Measurements from ENCODE around the gene GJA8. TPM values are rescaled to one million over a fixed set of nuclear protein-coding genes. Genes with fewer than 3 reads are reported as not detected.
"Not testable (repeated sequence)": the region's sequence is repeated elsewhere in the genome, so short reads cannot be mapped to it uniquely, and the experiment has no call there.

The GJA8 gene
- not detected for total RNA-seq

- DNase-seq (ENCODE audit: low spot score in 2 of 2), result no peak
- no peak within 1 kb of the TSS for H3K4me3 ChIP-seq (ENCODE audit: low read depth, poor library complexity, severe bottlenecking)
- TF ChIP-seq POLR2A (IDR thresholded peaks at IDR 0.05) (no peak), CTCF (IDR thresholded peaks at IDR 0.05) (no peak)
- whole genome bisulfite sequencing, 2 donors, result 82 to 84% methylated on average over 7 of the region's 7 CpGs
- intact Hi-C loops (cut with DNase I; ENCODE audit: low total_unique reads), result no loop called here
Measured at GRCh38 chr1:147902253-147902845, at the start of gene GJA8. GJA8 (plus strand) TSS chr1:147902795; CDS start chr1:147907956, 5,161 bp downstream.

GRCh38 chr1:147853391-147853790 is 49.2 kb upstream of the GJA8 start:
- intact Hi-C loops (cut with DNase I; ENCODE audit: low total_unique reads), result no loop called here
- DNase-seq (ENCODE audit: low spot score in 2 of 2), result no peak
- TF ChIP-seq CTCF (IDR thresholded peaks at IDR 0.05), result no peak
- TF ChIP-seq POLR2A (IDR thresholded peaks at IDR 0.05), result no peak
- WGBS, 2 donors, result 35 to 50% methylated on average over 3 of the region's 3 CpGs
- H3K4me3 ChIP-seq (ENCODE audit: low read depth, poor library complexity, severe bottlenecking), result no peak overlapping the region

DNA sequence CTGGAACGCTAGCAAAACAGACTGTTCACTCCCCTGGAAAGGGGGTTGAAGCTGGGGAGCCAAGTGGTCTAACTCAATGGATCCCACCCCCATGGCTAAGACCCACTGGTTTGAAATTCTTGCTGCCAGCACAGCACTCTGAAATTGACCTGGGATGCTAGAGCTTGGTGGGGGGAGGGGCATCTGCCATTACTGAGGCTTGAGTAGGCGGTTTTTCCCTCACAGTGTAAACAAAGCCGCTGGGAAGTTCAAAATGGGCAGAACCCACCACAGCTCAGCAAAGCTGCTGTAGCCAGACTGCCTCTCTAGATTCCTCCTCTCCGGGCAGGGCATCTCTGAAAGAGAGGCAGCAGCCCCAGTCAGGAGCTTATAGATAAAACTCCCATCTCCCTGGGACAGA is 47.6 kb upstream of the GJA8 start:
- intact Hi-C loops (cut with DNase I; ENCODE audit: low total_unique reads); H3K4me3 ChIP-seq (ENCODE audit: low read depth, poor library complexity, severe bottlenecking); DNase-seq (ENCODE audit: low spot score in 2 of 2): not testable (repeated sequence)
- 85% methylated on average over 4 of the region's 4 CpGs for WGBS, 2 donors

GRCh38 chr1:147855996-147856395 is 46.6 kb upstream of the GJA8 start:
- intact Hi-C loops (cut with DNase I; ENCODE audit: low total_unique reads); DNase-seq (ENCODE audit: low spot score in 2 of 2): not testable (repeated sequence)
- 80 to 90% methylated on average over 3 of the region's 3 CpGs for WGBS, 2 donors

DNA sequence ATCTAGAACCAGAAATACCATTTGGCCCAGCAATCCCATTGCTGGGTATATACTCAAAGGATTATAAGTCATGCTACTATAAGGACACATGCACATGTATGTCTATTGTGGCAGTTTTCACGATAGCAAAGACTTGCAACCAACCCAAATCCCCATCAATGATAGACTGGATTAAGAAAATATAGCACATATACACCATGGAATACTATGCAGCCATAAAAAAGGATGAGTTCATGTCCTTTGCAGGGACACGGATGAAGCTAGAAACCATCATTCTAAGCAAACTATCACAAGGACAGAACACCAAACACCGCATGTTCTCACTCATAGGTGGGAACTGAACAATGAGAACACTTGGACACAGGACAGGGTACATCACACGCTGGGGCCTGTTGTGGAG is 35.4 kb upstream of the GJA8 start:
- DNase-seq (ENCODE audit: low spot score in 2 of 2); intact Hi-C loops (cut with DNase I; ENCODE audit: low total_unique reads); H3K4me3 ChIP-seq (ENCODE audit: low read depth, poor library complexity, severe bottlenecking): not testable (repeated sequence)
- WGBS, 2 donors, result 90 to 91% methylated on average over 4 of the region's 4 CpGs

More at GRCh38 chr1:147855996-147856395, 46.6 kb upstream of the GJA8 start:
- not testable (repeated sequence) for H3K4me3 ChIP-seq (ENCODE audit: low read depth, poor library complexity, severe bottlenecking)

DNA sequence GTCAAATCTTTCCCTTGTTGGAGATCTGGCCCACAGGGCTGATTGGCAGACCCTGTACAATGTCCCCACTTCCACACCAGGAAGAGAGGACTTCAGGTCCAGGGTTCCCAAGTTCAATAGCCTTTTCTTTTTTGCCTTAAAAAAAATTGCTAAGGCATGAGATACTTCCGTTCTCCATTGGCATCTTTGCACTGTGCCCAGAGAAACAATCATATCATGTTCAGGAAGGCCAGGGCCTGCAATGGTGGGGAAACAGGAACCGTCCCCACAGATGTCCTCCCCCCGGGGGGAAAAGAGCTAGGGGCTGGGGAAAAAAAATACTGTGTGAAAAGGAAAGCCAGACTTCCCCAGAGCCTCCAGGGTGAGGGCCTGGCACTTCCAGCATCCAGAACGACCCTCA is 24.6 kb upstream of the GJA8 start:
- intact Hi-C loops (cut with DNase I; ENCODE audit: low total_unique reads), result no loop called here
- H3K4me3 ChIP-seq (ENCODE audit: low read depth, poor library complexity, severe bottlenecking), result no peak overlapping the region
- no peak for TF ChIP-seq CTCF (IDR thresholded peaks at IDR 0.05)
- no peak for TF ChIP-seq POLR2A (IDR thresholded peaks at IDR 0.05)
- DNase-seq (ENCODE audit: low spot score in 2 of 2), result no peak
- WGBS, 2 donors, result 69 to 73% methylated on average over 4 of the region's 4 CpGs

GRCh38 chr1:147879911-147880310 is 22.7 kb upstream of the GJA8 start:
- intact Hi-C loops (cut with DNase I; ENCODE audit: low total_unique reads), result no loop called here
- DNase-seq (ENCODE audit: low spot score in 2 of 2), result no peak
- no peak overlapping the region for H3K4me3 ChIP-seq (ENCODE audit: low read depth, poor library complexity, severe bottlenecking)
- no peak for TF ChIP-seq POLR2A (IDR thresholded peaks at IDR 0.05)
- no peak for TF ChIP-seq CTCF (IDR thresholded peaks at IDR 0.05)

All from lower leg skin (tissue), 4 donors.